Activated CD4-positive, alpha-beta T cell treated with anti-CD3 and anti-CD28 coated beads, Interleukin-2, amount 10 ng/mL, durations not matched to agents 7 days and 5 days (primary cell): ENCODE results near the gene GPR151. TPM values are rescaled to one million over a fixed set of nuclear protein-coding genes. Genes with fewer than 3 reads are reported as not detected.

Experiments used
- CTCF ChIA-PET: fragments of 350-600 bp; sonication (Branson Sonifier 250); formaldehyde crosslinking; loops from one replicate; lab custom pipeline; 2021; ENCODE audit warnings: antibody characterized with exemption; lab: Charles Lee
- POLR2A ChIA-PET: fragments of 350-600 bp; sonication (Branson Sonifier 250); formaldehyde crosslinking; loops from one replicate; lab custom pipeline; 2021; ENCODE audit warnings: antibody characterized with exemption; lab: Charles Lee
- DNase-seq: peaks from one replicate; pipeline ENCODE4 v3.0.0-alpha.2; 2020
- H3K27ac Mint-ChIP-seq: one replicate; pipeline ENCODE4 v1.8.0; 2021; ENCODE audit warnings: mild to moderate bottlenecking, moderate library complexity, mixed read lengths
- H3K27me3 Mint-ChIP-seq: one replicate; pipeline ENCODE4 v1.8.0; 2021; ENCODE audit warnings: mixed read lengths
- H3K36me3 Mint-ChIP-seq: one replicate; pipeline ENCODE4 v1.8.0; 2021; ENCODE audit warnings: low read depth, mixed read lengths
- H3K4me1 Mint-ChIP-seq: one replicate; pipeline ENCODE4 v1.8.0; 2021; ENCODE audit warnings: mixed read lengths
- H3K4me3 Mint-ChIP-seq: one replicate; pipeline ENCODE4 v1.8.0; 2021; ENCODE audit warnings: mild to moderate bottlenecking, moderate library complexity, mixed read lengths
- H3K9me3 Mint-ChIP-seq: one replicate; pipeline ENCODE4 v1.8.0; 2021; ENCODE audit warnings: mixed read lengths
- total RNA-seq, 2 experiments: library from RNA; stranded (reverse); gene quantifications; one replicate each; pipeline ENCODE4 v1.2.3, GENCODE V29; 2021

Gene GPR151
- total RNA-seq, 2 experiments from 2014 or later: not detected

DNA sequence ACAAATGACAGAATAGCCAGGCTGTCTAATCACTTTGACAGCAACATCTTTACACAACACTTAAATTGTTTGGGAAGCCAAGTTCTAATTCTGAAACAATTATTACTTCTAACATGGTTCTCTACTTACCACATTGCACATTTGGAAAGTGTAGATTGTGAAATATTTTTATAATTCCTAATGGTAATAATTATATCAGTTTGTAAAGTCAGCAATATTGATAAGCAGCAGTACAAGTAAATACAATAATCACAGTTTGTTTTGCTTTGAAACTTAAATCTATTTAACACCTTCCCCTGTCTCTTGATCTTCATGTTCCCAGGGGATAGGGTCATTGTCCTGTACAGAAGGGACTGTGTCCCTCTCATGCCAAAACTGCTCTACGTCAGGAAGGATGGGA lies 1.4 kb downstream of the GPR151 start:
- ChIA-PET POLR2A (no interaction called here), CTCF (no interaction called here)
- DNase-seq: no peak
- no peak overlapping the region for H3K4me3 Mint-ChIP-seq
- H3K4me1 Mint-ChIP-seq: no peaks in the 10 kb centered on the region
- no peak overlapping the region for H3K27ac Mint-ChIP-seq
- no peaks in the 10 kb centered on the region for H3K27me3 Mint-ChIP-seq
- H3K36me3 Mint-ChIP-seq: peaks cover 17% of the 10 kb centered on the region
- H3K9me3 Mint-ChIP-seq: no peaks in the 10 kb centered on the region

DNA sequence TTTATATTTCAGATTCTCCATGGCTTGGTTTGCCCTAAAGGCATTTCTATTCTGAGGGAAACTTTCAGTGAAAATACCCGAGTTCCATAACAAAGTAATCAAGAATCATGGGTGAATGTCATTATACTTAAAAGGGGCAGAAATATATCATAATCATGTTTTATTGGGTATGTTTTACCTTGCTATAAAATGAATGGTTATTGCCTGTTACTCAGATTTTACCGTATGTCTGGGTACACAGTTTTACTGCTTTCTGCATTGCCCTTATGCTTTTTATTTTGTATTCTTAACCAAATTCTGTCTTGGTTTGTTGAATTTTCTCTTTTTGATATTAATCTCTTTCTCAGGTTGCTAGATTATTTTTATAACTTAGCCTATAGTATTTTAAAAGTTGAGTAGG lies 2.5 kb downstream of the GPR151 start:
- no peak for DNase-seq
- no peaks in the 10 kb centered on the region for H3K27me3 Mint-ChIP-seq
- POLR2A ChIA-PET: interaction anchor here (0.7 kb wide), 1 partner anchor 39 kb away, joined by 3 read pairs; no protein-coding TSS in a partner anchor
- H3K9me3 Mint-ChIP-seq: no peaks in the 10 kb centered on the region
- H3K4me3 Mint-ChIP-seq: no peak overlapping the region
- CTCF ChIA-PET: interaction anchor here (0.5 kb wide), 1 partner anchor 221 kb away, joined by 3 read pairs; no protein-coding TSS in a partner anchor
- no peaks in the 10 kb centered on the region for H3K4me1 Mint-ChIP-seq
- peaks cover 25% of the 10 kb centered on the region for H3K36me3 Mint-ChIP-seq
- no peak overlapping the region for H3K27ac Mint-ChIP-seq

- no peaks in the 10 kb centered on the region for H3K9me3 Mint-ChIP-seq
- ChIA-PET POLR2A (no interaction called here), CTCF (interaction anchor here (0.6 kb wide), 2 partner anchors 11 to 81 kb away, joined by 3 read pairs; no protein-coding TSS in a partner anchor)
- H3K4me3 Mint-ChIP-seq: no peak overlapping the region
- no peaks in the 10 kb centered on the region for H3K4me1 Mint-ChIP-seq
- no peak for DNase-seq
- no peak overlapping the region for H3K27ac Mint-ChIP-seq
- no peaks in the 10 kb centered on the region for H3K27me3 Mint-ChIP-seq
- H3K36me3 Mint-ChIP-seq: peaks cover 35% of the 10 kb centered on the region
Measured at GRCh38 chr5:146510559-146511125, 5.3 kb downstream of the GPR151 start.

- peaks cover 52% of the 10 kb centered on the region for H3K36me3 Mint-ChIP-seq
Measured at GRCh38 chr5:146507428-146507827, 8.6 kb downstream of the GPR151 start.

GRCh38 chr5:146499680-146500079 lies 16.3 kb downstream of the GPR151 start:
- no peaks in the 10 kb centered on the region for H3K9me3 Mint-ChIP-seq
- H3K36me3 Mint-ChIP-seq: peaks cover 37% of the 10 kb centered on the region
- CTCF ChIA-PET: interaction anchor here (1.0 kb wide), 1 partner anchor 11 kb away, joined by 3 read pairs; no protein-coding TSS in a partner anchor
- no peak overlapping the region for H3K27ac Mint-ChIP-seq
- H3K4me1 Mint-ChIP-seq: peaks cover 1% of the 10 kb centered on the region
- no peak overlapping the region for H3K4me3 Mint-ChIP-seq
- no peak for DNase-seq
- no peaks in the 10 kb centered on the region for H3K27me3 Mint-ChIP-seq
- POLR2A ChIA-PET: no interaction called here

More at GRCh38 chr5:146507428-146507827, 8.6 kb downstream of the GPR151 start:
- ChIA-PET POLR2A (no interaction called here), CTCF (no interaction called here)
- no peak overlapping the region for H3K27ac Mint-ChIP-seq
- DNase-seq: no peak
- H3K4me1 Mint-ChIP-seq: no peaks in the 10 kb centered on the region
- H3K4me3 Mint-ChIP-seq: no peak overlapping the region
- H3K9me3 Mint-ChIP-seq: no peaks in the 10 kb centered on the region
- H3K27me3 Mint-ChIP-seq: no peaks in the 10 kb centered on the region

DNA sequence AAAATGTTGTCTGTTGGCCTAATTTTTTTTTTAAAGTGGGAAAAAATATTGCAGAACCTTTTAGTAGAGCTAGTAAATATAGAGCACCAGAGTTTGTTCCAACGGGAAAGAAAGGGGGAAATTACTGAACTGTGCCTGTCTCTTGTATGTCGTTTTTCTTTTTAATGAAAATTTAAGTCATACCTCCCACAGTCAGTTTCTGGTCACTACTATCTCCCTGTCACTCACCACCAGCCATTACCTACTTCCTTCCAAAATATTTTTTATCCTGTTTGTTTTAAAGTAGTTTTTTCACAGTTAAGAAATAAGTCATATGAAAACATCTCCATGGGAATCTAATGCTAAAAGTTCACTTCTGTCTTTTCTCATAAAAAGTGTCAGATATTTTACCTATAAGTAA lies 21.3 kb downstream of the GPR151 start:
- ChIA-PET POLR2A (no interaction called here), CTCF (no interaction called here)
- Mint-ChIP-seq H3K4me3 (no peak overlapping the region), H3K27me3 (no peaks in the 10 kb centered on the region), H3K36me3 (peaks cover 45% of the 10 kb centered on the region), H3K27ac (no peak overlapping the region), H3K4me1 (peaks cover 1% of the 10 kb centered on the region), H3K9me3 (no peaks in the 10 kb centered on the region)
- DNase-seq: no peak

DNA sequence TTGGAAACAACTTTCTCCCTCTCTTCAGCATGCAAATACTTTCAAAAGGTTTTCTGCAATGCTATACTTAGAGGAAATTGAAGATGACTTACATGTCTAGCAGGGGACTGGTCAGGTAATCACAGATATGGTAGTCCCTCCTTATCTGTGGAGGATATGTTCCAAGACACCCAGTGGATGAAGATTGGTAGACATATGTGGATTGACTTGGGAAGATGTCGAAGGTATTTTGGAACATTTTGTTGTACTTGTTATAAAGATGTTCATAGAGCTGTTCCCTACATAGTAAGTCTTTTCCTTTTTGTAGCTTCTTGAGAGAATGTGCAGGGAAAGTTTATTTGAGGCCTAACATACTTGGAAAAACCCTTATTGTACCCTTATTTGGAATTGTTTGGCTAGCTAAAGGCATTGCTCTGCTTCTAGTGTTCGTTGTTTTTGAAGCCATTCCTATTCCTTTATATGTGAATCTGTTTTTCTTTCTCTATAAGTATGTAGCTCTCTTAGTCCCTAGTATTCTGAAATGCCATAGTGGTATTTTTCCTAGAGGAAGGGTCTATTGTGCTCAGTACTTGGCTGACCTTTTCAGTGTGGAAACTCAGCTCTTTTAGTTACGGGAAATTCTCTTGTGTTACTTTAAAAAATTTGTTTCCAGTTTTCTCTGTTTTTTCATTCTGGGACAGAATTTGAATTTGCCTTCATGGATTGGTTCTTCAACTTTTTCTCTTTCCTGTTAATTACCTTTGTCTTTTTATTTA lies 25.7 kb downstream of the GPR151 start:
- ChIA-PET POLR2A (no interaction called here), CTCF (no interaction called here)
- no peak for DNase-seq
- no peak overlapping the region for H3K4me3 Mint-ChIP-seq
- H3K27ac Mint-ChIP-seq: no peak overlapping the region
- H3K36me3 Mint-ChIP-seq: peaks cover 49% of the 10 kb centered on the region
- H3K27me3 Mint-ChIP-seq: no peaks in the 10 kb centered on the region
- H3K4me1 Mint-ChIP-seq: no peaks in the 10 kb centered on the region
- no peaks in the 10 kb centered on the region for H3K9me3 Mint-ChIP-seq

- Mint-ChIP-seq H3K4me1 (no peaks in the 10 kb centered on the region), H3K4me3 (no peak overlapping the region), H3K27me3 (no peaks in the 10 kb centered on the region), H3K36me3 (peaks cover 61% of the 10 kb centered on the region), H3K9me3 (no peaks in the 10 kb centered on the region), H3K27ac (no peak overlapping the region)
- no peak for DNase-seq
- POLR2A ChIA-PET: interaction anchor here (0.8 kb wide), 1 partner anchor 13 kb away, joined by 3 read pairs; no protein-coding TSS in a partner anchor
- CTCF ChIA-PET: no interaction called here
Measured at GRCh38 chr5:146484714-146485391, 31.1 kb downstream of the GPR151 start.

GRCh38 chr5:146482775-146483174 lies 33.2 kb downstream of the GPR151 start:
- H3K4me3 Mint-ChIP-seq: no peak overlapping the region
- no peaks in the 10 kb centered on the region for H3K9me3 Mint-ChIP-seq
- H3K27ac Mint-ChIP-seq: no peak overlapping the region
- POLR2A ChIA-PET: no interaction called here
- H3K4me1 Mint-ChIP-seq: no peaks in the 10 kb centered on the region
- peaks cover 50% of the 10 kb centered on the region for H3K36me3 Mint-ChIP-seq
- DNase-seq: no peak
- no peaks in the 10 kb centered on the region for H3K27me3 Mint-ChIP-seq
- CTCF ChIA-PET: no interaction called here

DNA sequence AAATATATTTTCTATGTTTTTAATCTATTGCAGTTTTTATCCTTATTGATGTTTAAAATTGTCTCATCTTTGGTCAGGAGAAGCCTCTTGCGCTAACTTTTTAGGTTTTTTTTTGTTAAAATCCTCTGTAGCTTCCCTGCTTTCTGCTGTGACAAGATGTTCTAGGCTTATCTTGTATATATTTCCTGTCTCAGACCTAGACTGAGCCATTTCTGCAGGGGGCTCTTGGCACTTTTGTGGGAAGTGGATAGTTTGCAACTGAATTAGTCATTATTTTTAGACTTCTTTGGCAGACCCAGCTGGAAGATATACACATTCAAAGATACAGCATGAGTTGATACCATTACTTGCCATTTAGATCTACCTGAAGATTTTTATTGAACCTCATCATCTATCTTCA lies 40.1 kb downstream of the GPR151 start:
- CTCF ChIA-PET: interaction anchor here (0.9 to 1.0 kb wide), 2 partner anchors 57 to 330 kb away, joined by 3 to 5 read pairs; no protein-coding TSS in a partner anchor
- POLR2A ChIA-PET: no interaction called here
- H3K27ac Mint-ChIP-seq: no peak overlapping the region
- H3K27me3 Mint-ChIP-seq: no peaks in the 10 kb centered on the region
- H3K4me3 Mint-ChIP-seq: no peak overlapping the region
- no peak for DNase-seq
- H3K9me3 Mint-ChIP-seq: no peaks in the 10 kb centered on the region
- H3K4me1 Mint-ChIP-seq: peaks cover 1% of the 10 kb centered on the region
- peaks cover 50% of the 10 kb centered on the region for H3K36me3 Mint-ChIP-seq

GRCh38 chr5:146475190-146475780 lies 40.7 kb downstream of the GPR151 start:
- Mint-ChIP-seq H3K27ac (no peak overlapping the region), H3K9me3 (no peaks in the 10 kb centered on the region), H3K36me3 (peaks cover 53% of the 10 kb centered on the region), H3K4me1 (peaks cover 1% of the 10 kb centered on the region), H3K4me3 (no peak overlapping the region), H3K27me3 (no peaks in the 10 kb centered on the region)
- ChIA-PET CTCF (interaction anchor here (0.9 kb wide), 1 partner anchor 330 kb away, joined by 3 read pairs; no protein-coding TSS in a partner anchor), POLR2A (interaction anchor here (0.6 kb wide), 1 partner anchor 38 kb away, joined by 3 read pairs; no protein-coding TSS in a partner anchor)
- no peak for DNase-seq

DNA sequence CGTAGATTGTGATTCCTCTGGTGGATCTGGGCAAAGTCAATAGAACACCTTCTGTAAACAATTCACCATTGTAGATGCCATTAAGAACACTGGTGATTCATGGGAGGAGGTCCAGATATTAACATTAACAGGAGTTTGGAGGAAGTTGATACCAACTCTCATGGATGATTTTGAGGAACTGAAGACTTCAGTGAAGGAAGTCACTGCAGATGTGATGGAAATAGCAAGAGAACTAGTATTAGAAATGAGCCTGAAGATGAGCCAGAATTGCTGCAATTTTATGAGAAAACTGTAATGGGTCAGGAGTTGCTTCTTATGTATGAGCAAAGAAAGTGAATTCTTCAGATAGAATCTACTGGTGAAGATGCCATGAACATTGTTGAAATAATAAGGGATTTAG lies 41.9 kb downstream of the GPR151 start:
- ChIA-PET CTCF (no interaction called here), POLR2A (no interaction called here)
- H3K4me3 Mint-ChIP-seq: no peak overlapping the region
- no peak for DNase-seq
- H3K9me3 Mint-ChIP-seq: no peaks in the 10 kb centered on the region
- no peaks in the 10 kb centered on the region for H3K27me3 Mint-ChIP-seq
- H3K27ac Mint-ChIP-seq: no peak overlapping the region
- peaks cover 1% of the 10 kb centered on the region for H3K4me1 Mint-ChIP-seq
- H3K36me3 Mint-ChIP-seq: peaks cover 50% of the 10 kb centered on the region
